Measurements from ENCODE around the gene CCM2. TPM values are rescaled to one million over a fixed set of nuclear protein-coding genes. Genes with fewer than 3 reads are reported as not detected.
A peak's percentile ranks its signal among the peaks of the same experiment; 100 is the strongest.
"Not testable (repeated sequence)": the region's sequence is repeated elsewhere in the genome, so short reads cannot be mapped to it uniquely, and the experiment has no call there.

Gene CCM2
- total RNA-seq, 1 donor from 2014 or later: 22.4 TPM

DNA sequence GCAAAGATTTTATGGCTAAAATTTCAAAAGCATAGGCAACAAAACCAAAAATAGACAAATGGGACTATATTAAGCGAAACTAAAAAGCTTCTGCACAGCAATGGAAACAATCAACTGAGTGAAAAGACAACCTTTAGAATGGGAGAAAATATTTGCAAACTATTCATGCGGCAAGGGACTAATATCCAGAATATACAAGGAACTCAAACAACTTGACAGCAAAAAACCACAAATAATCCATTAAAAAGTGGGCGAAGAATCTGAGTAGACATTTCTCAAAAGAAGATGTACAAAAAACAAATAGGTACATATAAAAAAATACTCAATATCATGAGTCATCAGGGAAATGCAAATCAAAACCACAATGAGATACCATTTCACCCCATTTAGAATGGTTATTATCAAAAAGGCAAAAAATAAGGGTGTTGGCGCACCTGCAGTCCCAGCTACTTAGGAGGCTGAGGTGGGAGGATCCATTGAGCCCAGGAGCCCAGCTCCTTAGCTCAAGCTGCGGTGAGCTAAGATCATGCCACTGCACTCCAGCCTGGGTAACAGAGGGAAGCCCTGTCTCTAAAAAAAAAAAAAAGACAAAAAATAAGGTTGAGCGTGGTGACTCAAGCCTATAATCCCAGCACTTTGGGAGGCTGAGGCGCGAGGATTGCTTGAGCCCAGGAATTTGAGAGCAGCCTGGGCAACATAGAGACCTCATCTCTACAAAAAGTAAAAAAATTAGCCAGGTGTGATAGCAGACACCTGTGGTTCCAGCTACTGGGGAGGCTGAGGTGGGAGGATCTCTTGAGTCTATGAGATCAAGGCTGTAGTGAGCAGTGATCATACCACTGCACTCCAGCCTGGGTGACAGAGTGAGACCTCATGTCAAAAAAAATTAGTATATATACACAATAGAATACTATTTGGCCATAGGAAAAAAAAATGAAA lies 4.2 kb upstream of the CCM2 start:
- no peak for DNase-seq (ENCODE audit: low spot score in 2 of 2)
- FAIRE-seq: no peak

DNA sequence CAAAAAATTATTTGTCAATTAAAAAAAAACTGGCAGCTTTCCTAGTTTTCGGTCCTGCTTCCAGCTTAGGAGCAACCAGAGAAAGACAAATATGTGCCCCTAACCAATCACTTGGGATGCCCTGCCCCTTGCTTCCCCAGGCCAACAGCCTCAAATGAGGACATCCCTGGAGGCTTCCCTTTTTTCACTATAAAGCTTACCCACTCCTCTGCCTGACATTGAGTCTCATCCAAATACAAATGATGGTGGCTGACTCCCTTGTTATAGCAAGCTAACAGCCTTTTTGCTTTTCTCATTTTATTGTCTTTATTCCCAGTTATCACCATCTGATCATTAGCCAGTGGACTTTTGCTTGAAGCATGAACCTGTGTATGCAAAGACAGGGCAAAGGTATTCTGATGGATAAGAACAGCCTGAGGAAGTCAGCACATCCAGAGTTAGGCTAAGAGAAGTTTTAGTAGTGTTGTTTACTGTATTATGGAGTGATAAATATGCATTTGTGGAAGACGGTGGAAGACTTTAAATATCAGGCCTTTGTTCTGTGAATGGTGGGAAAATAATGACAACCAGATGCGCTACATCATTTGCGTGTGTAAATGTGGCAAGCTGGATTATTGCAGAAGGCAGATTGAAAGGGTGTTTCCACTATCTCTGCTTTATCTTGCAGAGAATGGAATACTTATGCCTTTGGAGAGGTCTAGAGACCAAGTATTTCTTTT lies 1.7 kb upstream of the CCM2 start:
- FAIRE-seq (no peak), DNase-seq (ENCODE audit: low spot score in 2 of 2) (no peak)

DNA sequence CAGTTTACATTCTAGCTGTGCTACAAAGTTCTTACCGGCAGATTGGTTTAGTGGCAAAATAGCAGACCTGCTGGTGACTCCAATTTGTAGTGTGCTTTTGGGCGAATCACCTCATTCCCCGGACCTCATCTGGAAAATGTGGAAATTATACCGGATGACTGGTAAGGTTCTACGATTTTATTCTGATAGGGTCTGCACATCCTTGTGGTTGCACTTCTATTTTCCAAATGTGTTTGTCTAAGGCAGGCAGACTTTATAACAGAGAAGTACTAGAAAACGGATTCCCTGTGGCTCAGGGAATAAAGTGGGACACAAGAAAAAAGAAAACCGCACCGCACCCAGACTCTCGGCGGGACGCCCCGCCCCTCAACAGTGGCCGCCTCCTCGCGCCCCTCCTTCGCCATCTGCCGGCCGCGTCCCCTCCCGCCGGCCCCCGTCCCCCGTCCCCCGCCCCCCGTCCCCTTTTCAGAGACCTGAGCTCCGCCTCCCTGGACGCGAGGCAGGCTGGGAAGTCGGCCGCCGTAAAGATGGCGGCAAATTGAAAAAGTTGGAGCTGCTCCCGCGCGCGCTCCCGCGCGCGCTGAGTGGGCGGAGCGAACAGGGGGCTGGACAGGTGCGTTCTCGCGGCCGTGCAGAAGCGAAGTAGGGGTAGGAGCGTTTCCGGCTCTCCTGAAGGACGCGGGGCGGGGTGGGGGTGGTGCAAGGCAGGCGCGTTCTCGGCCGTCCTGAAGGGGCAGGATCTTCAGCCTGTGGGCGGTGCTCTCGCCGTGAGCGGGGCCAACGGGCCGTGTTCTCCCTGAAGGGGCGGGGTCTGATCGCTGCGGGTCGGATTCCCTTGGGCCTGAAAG lies 532 bp upstream of the CCM2 start:
- DNase-seq (ENCODE audit: low spot score in 2 of 2) (peak; percentile 95 to 97), FAIRE-seq (no peak)

DNA sequence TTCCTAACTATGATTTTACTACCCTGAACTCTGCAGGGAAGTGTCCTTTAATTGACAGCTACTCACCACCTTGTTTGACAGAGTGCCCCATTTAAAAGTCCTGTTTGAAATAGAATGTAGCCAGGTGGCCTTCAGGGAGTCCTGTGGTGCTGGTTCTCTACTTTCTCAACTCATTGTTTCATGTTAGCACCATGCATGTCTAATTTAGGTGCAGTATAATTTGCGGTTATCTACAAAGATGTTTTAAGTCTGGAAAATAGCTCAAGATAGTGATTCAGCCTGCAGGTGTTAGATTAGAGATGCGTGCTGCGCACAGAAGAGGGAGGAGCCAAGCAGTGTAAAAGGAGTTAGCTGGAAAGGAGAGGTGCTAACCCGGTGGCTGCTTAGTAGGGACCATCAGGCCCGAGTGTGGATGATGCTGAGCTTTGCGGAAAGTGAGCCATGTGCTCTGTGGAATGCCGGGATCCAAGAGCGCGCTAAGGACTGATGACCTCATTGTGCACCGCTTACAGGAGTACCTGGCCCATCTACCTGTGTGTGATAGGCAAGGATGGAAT lies 1.2 kb downstream of the CCM2 start:
- DNase-seq (ENCODE audit: low spot score in 2 of 2) (no peak), FAIRE-seq (no peak)

DNA sequence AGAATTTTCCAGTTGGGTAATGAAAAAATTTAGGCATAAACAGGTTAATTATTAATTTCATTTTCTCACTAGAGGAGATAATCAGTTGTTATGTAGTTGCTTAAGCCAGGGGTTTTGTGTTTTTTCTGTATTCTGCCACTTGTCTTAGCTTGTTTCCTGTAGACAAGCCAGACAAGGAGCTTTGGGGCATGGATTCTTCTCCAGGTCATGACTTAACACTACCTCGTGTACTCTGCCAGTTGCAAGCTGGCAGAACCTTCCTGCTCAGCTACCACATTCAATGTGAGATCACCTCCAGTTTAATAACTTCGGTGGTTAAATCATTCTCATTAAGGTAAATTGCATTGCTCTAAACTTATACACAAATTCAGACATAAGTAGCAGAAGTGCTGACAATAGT lies 1.8 kb downstream of the CCM2 start:
- DNase-seq (ENCODE audit: low spot score in 2 of 2) (no peak), FAIRE-seq (no peak)

DNA sequence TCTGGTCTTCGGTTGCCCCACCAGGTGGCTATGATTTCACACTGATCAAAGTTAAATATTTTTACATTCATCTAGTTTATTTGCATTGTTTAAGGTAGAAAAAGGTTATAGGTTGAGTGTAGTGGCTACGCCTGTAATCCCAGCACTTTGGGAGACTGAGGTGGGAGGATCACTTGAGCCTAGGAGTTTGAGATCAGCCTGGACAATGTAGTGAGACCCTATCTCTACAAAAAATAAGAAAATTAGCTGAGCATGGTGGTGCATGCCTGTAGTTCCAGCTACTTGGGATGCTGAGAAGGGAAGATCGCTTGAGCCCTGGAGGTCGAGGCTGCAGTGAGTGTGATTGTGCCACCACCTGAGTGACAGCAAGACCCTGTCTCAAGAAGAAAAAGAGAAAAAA lies 3.8 kb downstream of the CCM2 start:
- no peak for FAIRE-seq
- DNase-seq (ENCODE audit: low spot score in 2 of 2): no peak

DNA sequence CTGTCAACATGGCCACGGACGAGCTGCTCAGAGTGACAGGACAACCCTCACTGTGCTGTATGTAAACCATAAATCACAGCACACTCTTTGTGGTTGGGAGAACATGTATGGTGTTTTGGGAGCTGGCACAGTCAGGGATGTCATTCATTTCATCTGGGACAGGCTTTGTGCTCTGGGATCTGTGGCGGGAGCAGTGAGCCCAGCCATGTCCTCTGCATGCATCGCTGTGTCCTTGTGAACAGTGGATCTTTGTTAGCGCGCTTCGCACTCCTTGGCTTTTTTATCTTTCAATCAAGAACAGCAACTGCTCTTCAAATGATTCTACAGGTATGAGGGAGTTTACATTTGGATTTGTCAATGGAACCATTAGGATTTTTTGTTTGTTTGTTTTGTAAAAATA lies 7.1 kb downstream of the CCM2 start:
- DNase-seq (ENCODE audit: low spot score in 2 of 2) (no peak), FAIRE-seq (no peak)

DNA sequence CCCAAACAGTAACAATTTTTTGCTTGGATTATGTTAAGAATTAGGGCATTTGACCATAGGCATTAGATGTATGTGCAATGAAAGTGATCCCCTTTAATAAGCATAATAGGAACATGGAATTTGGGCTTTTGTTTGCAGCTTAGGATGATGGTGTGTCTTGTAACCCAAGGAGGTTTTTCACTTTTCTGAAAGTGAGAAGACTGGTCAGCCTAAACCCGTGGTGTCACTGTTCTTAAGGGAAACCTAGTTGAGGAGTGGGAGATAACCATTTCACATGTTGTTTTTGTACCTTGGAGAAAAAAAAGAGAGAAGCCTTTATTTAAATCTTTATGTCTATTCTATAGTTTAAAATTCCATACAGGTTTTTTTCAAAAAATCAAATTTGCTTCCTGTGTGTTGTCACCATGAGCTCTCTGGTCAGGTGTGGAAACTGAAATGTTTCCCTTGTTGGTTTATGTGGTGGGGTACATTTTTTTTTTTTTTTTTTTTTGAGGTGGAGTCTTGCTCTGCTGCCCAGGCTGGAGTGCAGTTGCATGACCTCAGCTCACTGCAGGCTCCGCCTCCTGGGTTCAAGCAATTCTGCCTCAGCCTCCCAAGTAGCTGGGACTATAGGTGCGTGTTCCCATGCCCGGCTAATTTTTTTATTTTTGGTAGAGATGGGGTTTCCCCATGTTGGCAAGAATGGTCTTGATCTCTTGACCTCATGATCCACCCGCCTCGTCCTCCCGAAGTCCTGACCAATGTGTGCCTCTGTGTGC lies 7.7 kb downstream of the CCM2 start:
- DNase-seq (ENCODE audit: low spot score in 2 of 2): no peak
- FAIRE-seq: no peak

DNA sequence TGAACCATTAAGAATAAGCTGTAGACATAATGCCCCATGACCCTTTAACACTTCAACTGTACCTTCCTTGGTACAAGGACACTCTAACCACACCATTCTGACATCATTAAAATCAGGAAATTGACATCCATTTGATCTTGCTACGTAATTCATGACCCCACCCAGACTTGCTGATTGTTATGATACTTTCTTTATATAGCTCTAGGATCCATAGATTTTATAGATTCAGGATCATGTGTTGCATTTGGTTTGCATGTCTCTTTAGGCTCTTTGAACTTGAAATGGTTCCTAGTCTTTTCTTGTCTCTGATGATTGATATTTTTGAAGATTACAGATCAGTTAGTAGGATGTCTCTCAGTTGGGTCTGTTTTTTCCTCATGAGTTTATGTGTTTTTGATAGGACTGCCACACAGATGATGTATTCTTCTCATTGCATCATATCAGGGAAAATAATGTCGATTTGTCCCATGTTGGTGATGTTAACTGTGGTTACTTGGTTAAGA lies 13.5 kb downstream of the CCM2 start:
- FAIRE-seq: no peak

DNA sequence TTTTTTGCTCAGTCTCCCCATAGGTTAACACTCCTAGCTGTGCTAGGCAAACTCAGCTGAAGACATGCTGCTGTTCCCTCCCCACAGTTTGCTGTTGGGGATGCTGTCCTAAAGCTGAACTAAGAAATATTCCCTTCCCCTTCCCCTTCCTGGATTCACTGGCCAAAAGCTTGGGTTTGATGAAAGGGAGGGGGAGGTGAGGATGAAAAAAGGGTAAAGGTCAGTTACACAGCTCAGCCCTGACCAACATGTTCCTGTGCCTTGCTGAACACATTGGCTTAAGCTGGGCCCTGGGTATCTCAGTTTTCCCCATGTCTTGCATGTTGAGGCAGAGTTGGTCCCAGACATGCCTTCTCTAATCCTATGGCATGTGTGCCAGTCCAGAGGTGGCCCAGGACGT lies 15.3 kb downstream of the CCM2 start:
- FAIRE-seq (no peak), DNase-seq (ENCODE audit: low spot score in 2 of 2) (no peak)

More for the DNA sequence above, 13.5 kb downstream of the CCM2 start:
- no peak for DNase-seq (ENCODE audit: low spot score in 2 of 2)

DNA sequence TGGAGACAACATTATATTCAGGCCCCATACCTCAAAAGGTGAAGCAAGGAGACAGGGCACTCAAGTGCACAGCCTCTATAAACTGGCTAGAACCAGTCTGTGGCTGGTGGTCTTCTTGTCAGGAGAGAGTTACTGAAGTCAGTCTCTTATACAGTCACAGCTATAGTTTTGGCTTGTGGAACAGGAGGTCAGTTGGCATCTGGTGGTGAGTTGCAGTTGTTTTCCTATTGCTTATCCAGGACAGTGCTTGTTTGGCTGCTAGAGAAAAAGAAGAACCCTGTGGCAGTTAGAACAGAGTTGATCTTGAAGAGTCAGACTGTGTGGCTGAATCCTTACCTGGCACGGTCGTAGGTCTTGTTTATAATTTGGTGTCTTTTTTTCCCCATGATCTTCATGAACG lies 17.3 kb downstream of the CCM2 start:
- DNase-seq (ENCODE audit: low spot score in 2 of 2): no peak
- FAIRE-seq: no peak

DNA sequence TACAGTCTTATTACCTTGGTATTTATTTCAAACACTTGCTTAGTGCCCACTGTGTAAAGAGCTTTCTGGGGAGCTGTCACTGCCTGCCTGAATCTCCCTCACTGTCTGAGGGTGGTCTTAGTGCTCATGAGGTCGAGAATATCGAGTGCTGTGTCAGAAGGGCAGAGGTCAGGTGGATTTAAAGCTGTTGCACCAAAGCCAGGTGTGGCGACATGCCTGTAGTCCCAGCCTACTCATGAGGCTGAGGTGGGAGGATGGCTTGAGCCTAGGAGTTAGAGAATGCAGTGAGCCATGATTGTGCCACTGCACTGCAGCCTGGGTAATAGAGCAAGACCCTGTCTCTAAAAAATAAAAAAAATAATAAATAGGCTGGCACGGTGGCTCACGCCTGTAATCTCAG lies 20.9 kb downstream of the CCM2 start:
- no peak for DNase-seq (ENCODE audit: low spot score in 2 of 2)
- FAIRE-seq: no peak

DNA sequence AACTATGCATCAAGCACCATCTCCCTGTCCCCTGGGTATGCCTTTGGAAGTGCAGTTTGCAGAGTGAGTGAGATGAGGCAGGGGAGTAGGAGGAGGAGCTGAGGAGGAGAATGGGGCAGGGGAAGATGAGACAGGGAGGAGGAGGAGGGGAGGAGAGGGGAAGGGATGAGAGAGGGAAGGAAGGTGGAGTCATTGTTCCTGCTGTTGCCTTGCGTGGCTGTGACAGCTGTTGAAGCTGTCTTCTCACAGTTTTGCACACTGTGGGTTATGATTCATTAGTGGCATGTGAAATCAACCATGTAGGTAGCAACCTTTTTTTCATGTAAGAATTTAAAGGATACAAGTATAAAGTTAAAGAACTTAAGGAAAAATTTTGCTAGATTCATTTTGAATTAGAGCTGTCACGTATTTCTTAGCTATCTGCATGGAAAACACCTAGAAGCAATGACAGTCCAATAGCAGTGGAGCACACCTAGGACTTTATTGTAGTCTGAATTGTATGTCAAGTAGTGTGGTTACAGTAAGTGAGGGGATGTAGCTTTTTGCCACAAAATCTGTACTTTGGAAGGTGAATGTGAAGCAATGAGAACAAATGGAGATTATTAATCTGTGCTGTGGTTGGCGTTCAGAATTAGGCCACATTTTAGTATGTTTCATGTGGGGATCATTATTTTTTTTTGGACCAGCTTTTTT lies 21.7 kb downstream of the CCM2 start:
- FAIRE-seq (no peak), DNase-seq (ENCODE audit: low spot score in 2 of 2) (no peak)

DNA sequence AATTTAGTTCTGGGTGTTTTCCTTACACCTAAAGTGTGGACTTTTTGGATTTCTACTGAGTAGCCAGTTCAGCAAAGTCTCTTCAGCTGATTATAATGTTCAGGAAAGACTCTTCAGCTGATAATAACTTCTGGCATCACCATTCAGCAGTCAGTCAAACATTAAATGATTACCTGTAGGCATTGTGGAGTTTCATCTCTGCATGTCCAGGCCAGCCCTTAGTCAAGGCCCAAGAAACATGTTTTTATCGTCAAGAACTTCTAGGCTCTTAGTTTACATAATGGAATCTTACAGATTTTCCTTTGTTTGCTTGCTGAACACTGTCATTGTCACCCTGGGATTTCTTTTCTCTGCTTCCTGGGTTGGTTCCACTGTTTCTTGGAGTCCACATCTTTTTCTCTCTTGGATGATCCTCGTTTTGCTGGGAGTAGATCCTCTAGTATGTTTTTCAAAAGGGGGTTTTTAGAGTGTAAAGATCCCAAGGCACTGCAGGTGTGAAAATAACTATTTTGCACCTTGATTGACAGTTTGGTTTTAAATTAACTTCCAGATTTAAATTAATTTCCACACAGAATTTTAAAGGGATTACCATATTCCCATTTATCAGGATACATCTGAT lies 24.2 kb downstream of the CCM2 start:
- DNase-seq (ENCODE audit: low spot score in 2 of 2) (no peak), FAIRE-seq (no peak)

DNA sequence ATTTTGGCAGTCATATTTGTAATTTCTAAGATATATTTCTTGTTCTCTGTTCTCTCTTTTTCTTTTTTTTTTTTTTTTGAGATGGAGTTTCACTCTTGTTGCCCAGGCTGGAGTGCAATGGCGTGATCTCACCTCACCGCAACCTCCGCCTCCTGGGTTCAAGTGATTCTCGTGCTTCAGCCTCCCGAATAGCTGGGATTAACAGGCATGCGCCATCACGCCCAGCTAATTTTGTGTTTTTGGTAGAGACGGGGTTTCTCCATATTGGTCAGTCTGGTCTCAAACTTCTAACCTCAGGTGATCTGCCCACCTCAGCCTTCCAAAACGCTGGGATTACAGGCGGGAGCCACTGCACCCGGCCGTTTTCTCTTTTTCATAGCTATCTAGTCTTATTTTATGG lies 25.5 kb downstream of the CCM2 start:
- not testable (repeated sequence) for FAIRE-seq

DNA sequence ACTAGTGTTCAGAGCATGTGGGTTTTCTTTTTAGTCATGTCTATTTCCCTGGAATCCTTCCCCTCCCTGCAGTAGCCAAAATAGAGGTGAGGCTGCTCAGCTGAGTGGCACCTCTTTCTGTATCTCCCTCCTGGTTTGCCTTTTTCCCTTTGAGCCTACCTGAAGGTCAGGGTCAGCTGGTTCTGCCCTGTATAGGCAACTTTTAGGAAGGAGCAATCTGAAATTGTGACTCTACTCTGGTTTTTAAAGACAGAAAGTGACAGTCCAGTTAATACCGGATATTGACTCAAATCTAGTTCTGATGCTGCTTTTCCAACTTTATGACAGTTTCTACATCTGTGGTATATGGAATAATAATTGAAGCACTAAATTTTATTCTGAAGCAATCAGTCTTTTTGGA lies 26.0 kb downstream of the CCM2 start:
- FAIRE-seq (no peak), DNase-seq (ENCODE audit: low spot score in 2 of 2) (no peak)

More for the DNA sequence above, 25.5 kb downstream of the CCM2 start:
- DNase-seq (ENCODE audit: low spot score in 2 of 2): not testable (repeated sequence)

DNA sequence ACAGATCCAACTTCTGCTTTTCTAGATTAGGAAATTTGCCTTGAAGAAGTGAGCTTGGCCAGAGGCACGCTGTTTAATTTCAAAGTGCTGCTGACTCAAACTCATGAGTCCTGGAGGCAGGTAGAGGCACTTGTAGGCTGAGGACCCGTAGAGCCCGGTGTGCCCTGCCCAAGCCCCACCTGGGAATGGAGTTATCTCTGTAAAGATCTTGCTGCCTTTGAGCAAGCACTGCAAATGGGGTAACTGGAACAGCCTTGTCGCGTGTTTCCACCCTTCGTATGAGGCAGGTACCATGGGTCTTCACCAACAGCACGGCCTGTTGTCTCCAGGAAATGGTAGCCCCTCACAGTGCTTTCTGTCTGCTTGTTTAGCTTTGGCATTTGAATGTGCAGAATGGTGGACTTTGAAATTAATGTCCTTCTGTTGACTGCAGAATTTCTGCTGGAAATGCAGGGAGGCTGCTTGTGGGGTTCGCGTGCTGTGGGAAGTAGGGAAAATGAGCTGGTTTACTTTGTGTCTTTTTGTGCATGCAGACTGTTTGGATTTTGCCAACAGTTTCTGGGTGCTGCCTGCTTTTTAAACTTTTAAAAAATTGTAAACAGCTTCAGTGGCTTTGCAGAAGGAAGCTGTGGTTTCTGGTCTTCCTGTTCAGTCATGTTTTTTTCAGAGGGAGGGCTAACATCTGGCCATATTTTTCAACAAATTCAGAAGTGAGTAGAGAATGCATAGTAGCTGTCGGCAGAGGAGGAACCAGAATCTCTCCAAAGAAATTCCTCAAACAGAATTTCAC lies 27.2 kb downstream of the CCM2 start:
- DNase-seq (ENCODE audit: low spot score in 2 of 2) (no peak), FAIRE-seq (no peak)

DNA sequence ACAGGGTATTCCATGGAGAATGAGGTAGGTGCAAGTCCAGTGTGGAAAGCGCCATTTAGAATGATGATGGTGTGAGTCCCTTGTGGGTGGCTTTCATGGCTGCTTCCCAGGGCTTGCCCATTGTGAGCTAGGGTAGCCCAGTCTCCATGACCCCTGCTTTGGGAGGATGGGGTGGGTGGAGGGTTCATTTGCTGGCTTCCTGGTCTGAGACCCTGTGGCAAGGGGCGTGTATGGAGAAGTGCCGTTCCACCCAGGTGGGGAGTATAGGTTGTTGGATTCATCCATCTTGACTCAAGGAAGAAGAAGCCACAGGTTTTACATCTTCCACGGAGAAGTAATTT lies 27.7 kb downstream of the CCM2 start:
- no peak for FAIRE-seq
- no peak for DNase-seq (ENCODE audit: low spot score in 2 of 2)
